GM21576 (cell line): ENCODE results near the gene HMGXB3.

Experiments used
- ATAC-seq: cut with Tn5 transposase; IDR thresholded peaks from one replicate; pipeline ENCODE4 v1.9.1; 2021; ENCODE audit warnings: mild to moderate bottlenecking, moderate library complexity; ENCODE audit not compliant: unreplicated experiment

Gene HMGXB3

GRCh38 chr5:150000256-150000989 is at the start of gene HMGXB3, which contains the start of gene TIGD6:
Gene HMGXB3 (plus strand): TSS chr5:150000739. CDS start chr5:150004853, 4,114 bp downstream.
Gene TIGD6 (minus strand): TSS chr5:150000654. CDS start chr5:149996348, 4,306 bp downstream.
- ATAC-seq = peak; percentile 83

- ATAC-seq = no peak
Measured at GRCh38 chr5:149951138-149951749, 49.3 kb upstream of the HMGXB3 start.

DNA sequence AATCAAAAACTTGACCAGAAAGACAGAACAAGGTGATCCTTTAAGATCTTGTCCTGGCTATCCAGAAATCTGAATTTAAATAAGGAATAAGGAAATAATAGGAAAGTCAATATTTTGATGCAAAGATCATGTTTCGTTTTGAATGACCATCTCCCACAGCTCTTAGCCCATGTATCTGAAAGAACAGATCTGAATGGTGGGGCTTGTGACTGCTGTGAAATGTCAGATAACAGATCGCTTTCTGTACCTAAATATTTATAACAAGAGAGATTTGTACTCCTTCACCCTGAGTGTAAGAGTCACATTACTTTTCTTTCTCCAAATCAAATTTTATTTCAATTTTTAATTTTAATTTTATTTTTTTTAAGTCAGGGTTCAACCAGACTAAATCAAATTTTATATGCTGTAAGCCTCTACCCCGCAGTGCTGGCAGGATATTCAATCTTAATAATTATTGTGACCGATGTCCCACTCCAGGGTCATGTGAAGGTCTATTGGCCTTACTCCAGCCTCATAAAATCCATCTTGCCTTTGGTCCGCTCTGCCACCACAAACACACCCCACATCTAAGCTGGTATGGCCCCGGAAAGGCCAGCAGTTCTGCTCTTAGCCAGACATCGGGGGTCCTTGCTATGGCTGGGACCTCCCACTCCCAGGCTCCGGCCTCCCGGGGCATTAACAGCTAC is 47.0 kb upstream of the HMGXB3 start:
- ATAC-seq = no peak

GRCh38 chr5:149954798-149955197 is 45.7 kb upstream of the HMGXB3 start:
- no peak for ATAC-seq

DNA sequence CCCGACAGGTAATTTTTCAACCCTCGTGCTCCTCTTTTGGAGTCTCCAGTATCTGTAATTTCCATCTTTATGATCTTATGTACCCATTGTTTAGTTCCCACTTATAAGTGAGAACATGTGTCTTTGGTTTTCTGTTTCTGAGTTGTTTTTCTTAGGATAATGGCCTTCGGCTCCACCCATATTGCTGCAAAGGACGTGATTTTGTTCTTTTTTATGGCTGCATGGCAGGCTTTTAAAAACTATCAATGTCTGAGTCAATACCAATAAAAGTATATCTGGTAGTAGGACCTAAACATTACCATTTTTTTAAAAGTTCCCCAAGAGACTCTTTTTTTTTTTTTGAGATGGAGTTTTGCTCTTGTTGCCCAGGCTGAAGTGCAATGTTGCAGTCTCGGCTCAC is 43.9 kb upstream of the HMGXB3 start:
- ATAC-seq = no peak

DNA sequence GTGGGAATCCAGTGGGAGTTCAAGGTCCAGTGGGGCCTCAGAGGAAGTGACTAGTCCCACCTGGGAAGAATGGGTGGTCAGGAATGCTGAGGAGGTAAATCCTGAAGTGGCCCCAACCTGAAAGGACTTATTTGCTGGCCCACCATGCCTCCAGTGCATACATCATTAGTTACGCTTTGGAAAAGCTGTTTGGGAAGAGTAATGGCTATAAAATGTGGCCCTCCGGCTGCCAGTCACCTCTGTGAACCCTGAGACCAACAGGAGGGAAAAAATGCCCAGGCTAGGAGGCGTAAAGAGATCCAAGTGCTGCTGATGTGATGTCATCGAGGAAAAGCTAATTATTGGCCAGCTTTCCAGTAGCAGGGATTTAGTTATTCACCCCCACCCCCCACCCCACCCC is 42.7 kb upstream of the HMGXB3 start:
- no peak for ATAC-seq

GRCh38 chr5:149959406-149960236 is 40.9 kb upstream of the HMGXB3 start:
- ATAC-seq = no peak

DNA sequence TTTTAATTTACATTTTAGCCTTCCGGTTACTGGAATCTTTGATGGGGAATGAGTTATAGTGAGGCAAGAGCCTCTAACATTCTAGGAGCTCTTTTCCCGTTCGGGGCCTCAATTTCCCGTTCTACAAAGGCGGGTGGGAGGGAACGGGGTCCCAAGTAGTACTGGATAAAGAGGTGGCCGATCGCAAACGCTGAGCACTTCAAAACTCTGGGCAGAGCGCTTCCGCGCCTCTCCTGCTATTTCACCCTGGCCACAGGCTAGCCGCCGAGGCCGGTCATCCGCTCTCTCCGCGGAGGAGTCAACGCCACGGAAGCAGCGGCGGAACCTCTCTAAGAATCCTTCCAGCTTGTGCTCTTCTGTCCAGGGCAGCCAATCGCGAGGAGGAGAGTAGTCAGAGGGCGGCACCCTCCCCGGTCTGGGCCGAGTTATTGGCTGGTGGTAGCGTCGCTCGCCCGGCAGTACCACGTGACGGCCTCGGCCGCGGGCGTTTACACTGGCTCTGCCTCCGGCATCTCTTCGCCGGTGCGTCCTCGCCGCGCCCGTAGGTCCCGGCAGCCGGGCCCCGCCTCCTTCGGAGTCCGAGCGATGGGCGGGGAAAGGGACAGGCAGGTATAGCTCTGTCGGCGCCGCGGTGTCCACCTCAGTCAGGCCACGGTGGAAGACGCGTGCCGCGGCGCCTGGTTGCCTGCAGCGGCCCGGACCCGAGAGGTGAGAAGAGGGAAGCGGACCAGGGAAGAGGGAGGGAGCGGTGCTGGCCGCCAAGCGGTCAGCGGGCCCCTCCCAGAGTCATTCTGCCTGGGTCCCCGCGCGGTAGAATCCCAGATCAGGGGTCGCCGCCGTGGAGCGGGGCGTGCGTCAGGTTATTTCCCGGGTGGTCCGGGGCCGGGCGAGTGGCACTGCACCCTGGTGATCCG is 40.0 kb upstream of the HMGXB3 start, which contains the start of gene SLC26A2:
TSS of gene SLC26A2 (plus strand) at position 487 of the 914 bp plus-strand sequence. CDS start 16,895 bp downstream, outside the sequence.
- ATAC-seq = peak; percentile 97

GRCh38 chr5:149961186-149961685 is 39.3 kb upstream of the HMGXB3 start:
- no peak for ATAC-seq

GRCh38 chr5:149961957-149962409 is 38.6 kb upstream of the HMGXB3 start:
- ATAC-seq = no peak

GRCh38 chr5:149962601-149963300 is 37.8 kb upstream of the HMGXB3 start:
- no peak for ATAC-seq

DNA sequence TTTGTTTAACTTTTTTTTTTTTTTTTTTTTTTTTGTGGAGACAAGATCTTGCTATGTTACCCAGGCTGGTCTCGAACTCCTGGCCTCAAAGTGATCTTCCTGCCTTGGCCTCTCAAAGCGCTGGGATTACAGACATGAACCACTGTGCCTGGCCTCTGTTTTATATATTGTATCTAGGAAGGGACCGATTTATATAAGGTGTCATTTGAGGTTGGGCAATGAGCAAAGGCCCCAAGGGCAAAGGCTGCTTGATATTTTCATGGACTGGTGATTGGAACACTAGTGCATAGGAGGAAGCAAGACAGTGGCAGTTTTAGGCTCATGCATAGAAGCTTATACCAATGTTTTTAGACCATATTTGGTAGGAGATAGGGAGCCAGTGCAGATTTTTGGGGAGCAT is 36.8 kb upstream of the HMGXB3 start:
- no peak for ATAC-seq

DNA sequence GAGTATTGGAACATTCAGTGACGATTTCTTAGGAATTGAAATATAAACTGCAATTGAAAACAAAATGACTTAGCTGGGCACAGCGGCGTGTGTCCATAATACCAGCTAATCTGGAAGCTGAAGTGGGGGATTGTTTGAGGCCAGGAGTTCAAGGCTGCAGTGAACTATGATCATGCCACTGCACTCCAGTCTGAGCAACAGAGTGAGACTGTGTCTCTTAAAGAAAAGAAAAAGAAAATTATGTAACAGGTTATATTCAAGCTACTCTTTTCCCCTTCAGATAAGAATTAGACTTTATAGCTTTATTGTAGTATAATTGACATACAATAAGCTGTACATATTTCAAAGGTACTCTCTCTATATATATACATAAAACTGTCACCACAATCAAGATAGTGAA is 33.6 kb upstream of the HMGXB3 start:
- no peak for ATAC-seq

DNA sequence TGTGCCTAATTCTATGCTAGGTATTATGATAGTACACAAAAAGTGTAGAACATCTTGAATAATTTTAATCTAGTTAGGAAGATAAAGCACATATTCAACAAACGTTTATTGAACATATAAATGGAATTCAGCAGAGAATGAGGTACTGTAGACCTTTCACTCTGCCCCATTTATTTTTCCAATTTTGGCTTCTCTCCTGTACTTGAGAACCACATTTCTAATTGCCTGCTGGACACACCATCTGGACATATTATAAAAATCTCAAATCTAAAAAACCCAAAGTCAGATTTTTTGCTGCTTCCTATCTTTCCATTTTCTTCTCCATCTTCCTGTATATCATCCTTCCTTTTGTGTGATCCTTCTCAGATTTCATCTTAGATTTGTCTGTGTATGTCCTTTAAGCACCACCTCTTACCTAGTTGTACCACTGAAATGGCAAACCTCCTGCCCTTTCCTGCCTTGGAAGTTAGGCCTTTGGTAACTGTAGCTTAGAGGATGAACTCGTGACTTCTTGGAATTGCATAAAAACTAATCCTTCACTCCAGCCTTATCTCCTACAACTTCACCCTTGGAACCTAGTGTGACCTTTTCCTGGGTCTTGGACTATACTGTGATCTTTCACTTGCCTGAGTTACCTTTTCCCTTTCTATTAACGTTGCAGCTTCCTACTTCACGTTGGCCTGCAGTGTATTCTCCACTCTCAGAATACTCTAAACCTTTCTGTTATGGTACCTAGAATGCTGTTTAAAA is 31.2 kb upstream of the HMGXB3 start:
- ATAC-seq = no peak

DNA sequence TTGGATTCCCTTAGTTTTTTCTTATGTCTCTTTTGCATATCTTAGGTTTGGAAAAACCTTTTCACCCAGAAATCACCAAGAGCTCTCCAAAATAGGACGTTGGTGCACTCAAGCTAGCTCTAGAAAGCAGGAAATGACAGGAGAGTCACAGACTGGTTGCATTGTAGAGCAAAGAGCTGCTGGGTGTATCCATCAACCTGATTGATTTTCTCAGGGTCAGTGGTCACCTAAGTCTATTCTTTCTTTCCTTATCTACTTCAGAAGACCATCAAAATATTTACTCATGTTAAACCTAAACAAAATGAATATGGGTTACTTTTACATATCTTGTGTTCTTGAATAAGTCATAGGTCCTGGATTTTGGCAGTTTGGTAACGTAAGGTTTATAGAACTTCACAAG is 25.1 kb upstream of the HMGXB3 start:
- ATAC-seq = no peak

GRCh38 chr5:149979896-149980295 is 20.6 kb upstream of the HMGXB3 start:
- no peak for ATAC-seq

DNA sequence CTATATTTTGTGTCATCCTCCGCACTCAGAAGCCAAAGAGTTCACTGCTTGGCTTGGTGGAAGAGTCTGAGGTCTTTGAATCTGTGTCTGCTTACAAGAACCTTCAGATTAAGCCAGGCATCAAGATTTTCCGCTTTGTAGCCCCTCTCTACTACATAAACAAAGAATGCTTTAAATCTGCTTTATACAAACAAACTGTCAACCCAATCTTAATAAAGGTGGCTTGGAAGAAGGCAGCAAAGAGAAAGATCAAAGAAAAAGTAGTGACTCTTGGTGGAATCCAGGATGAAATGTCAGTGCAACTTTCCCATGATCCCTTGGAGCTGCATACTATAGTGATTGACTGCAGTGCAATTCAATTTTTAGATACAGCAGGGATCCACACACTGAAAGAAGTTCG is 19.3 kb upstream of the HMGXB3 start:
- no peak for ATAC-seq

GRCh38 chr5:149982505-149982904 is 18.0 kb upstream of the HMGXB3 start:
- no peak for ATAC-seq
